ENCODE measurements around the gene RPN2.

RPN2 gene

DNA sequence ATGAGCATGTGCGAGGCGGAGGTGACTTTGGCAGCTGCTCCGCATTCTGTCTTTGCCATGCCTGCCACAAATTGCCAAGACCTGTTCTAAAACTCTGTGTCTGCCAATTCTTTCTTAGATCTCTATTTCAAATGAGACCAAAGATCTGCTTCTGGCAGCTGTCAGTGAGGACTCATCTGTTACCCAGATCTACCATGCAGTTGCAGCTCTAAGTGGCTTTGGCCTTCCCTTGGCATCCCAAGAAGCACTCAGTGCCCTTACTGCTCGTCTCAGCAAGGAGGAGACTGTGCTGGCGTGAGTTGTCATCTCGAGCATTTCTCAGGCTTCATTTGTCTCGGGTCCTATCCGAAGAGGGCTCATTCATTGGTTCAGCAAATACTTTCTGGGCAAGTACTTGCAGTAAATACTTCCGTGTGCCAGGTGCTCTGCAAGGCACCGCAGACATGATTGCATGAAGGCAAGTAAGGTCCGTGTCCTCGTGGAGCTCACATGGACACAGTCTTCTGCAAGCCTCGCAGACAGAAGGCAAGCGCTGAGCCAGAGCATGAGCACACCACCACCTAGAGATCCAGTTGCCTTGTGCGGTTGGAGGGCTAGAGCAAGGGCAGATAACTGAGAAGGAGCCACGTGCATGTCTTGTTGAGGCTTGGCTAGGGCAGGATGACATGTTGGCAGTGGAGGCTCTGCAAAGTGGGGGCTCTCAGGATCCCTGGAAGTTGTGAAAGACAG lies 20.0 kb downstream of the RPN2 start:
- H3K9me2 ChIP-seq (replicated peaks; ENCODE audit: insufficient read depth, low read length) = no peaks in the 10 kb centered on the region
- no peaks in the 10 kb centered on the region for H3K27me3 ChIP-seq (ENCODE audit: low read length)
- peaks cover 46% of the 10 kb centered on the region for H3K79me2 ChIP-seq (ENCODE audit: insufficient read depth, low read length)
- no peak overlapping the region for H3K9ac ChIP-seq (ENCODE audit: low read length)
- H3K36me3 ChIP-seq (ENCODE audit: low read length) = peaks cover 21% of the 10 kb centered on the region; the same call in 1 of the 2 replicates
- no peaks in the 10 kb centered on the region for H3K9me3 ChIP-seq (ENCODE audit: insufficient read depth, low read length)
- no peak overlapping the region for H2AFZ ChIP-seq (ENCODE audit: low read depth, low read length, severe bottlenecking)
- no peak overlapping the region for H3K4me2 ChIP-seq (ENCODE audit: low read depth, low read length, poor library complexity, severe bottlenecking)
- no peak overlapping the region for H3K4me3 ChIP-seq (ENCODE audit: insufficient read depth, low read length, poor library complexity, severe bottlenecking)
- H3F3A ChIP-seq (ENCODE audit: insufficient read depth) = peaks cover 9% of the 10 kb centered on the region; the same call in 1 of the 2 replicates
- H4K20me1 ChIP-seq (ENCODE audit: low read depth, low read length) = no peaks in the 10 kb centered on the region; the same call in 1 of the 2 replicates
- no peak overlapping the region for H3K27ac ChIP-seq (ENCODE audit: low read depth, low read length)
- no peak for TF ChIP-seq EZH2phosphoT487 (conservative IDR thresholded peaks at IDR 0.05; ENCODE audit: low read length)
- TF ChIP-seq, protein P1, sequence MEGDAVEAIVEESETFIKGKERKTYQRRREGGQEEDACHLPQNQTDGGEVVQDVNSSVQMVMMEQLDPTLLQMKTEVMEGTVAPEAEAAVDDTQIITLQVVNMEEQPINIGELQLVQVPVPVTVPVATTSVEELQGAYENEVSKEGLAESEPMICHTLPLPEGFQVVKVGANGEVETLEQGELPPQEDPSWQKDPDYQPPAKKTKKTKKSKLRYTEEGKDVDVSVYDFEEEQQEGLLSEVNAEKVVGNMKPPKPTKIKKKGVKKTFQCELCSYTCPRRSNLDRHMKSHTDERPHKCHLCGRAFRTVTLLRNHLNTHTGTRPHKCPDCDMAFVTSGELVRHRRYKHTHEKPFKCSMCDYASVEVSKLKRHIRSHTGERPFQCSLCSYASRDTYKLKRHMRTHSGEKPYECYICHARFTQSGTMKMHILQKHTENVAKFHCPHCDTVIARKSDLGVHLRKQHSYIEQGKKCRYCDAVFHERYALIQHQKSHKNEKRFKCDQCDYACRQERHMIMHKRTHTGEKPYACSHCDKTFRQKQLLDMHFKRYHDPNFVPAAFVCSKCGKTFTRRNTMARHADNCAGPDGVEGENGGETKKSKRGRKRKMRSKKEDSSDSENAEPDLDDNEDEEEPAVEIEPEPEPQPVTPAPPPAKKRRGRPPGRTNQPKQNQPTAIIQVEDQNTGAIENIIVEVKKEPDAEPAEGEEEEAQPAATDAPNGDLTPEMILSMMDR (IDR thresholded peaks at IDR 0.05; ENCODE audit: insufficient read depth, low read length, poor library complexity, severe bottlenecking) = no peak

DNA sequence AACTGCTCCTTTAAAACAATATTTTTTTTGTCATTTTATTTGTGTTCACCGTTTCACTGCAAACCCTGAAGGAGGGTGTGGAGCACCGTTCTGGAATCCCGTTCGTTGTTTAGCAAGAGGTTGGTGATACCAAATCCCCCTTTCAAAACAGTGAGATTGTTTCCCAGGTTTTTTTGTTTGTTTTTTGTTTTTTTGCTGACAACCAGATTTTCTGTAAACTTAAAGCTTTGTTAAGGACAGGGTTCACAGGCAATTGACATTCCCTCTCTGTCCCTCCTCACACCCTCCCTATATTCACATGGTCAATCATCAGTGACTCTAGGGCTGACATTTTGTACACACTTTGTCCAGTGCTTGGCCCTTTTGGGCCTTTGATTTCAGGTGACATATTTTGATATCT lies 21.2 kb downstream of the RPN2 start:
- no peak overlapping the region for H3K9ac ChIP-seq (ENCODE audit: low read length)
- H3K27ac ChIP-seq (ENCODE audit: low read depth, low read length) = no peak overlapping the region
- H3K9me3 ChIP-seq (ENCODE audit: insufficient read depth, low read length) = no peaks in the 10 kb centered on the region
- H2AFZ ChIP-seq (ENCODE audit: low read depth, low read length, severe bottlenecking) = no peak overlapping the region
- H4K20me1 ChIP-seq (ENCODE audit: low read depth, low read length) = no peaks in the 10 kb centered on the region; the same call in 1 of the 2 replicates
- no peaks in the 10 kb centered on the region for H3K9me2 ChIP-seq (replicated peaks; ENCODE audit: insufficient read depth, low read length)
- H3K36me3 ChIP-seq (ENCODE audit: low read length) = peaks cover 28% of the 10 kb centered on the region; the same call in 1 of the 2 replicates
- no peak for TF ChIP-seq EZH2phosphoT487 (conservative IDR thresholded peaks at IDR 0.05; ENCODE audit: low read length)
- TF ChIP-seq, protein P1 (IDR thresholded peaks at IDR 0.05; ENCODE audit: insufficient read depth, low read length, poor library complexity, severe bottlenecking) = no peak
- H3K27me3 ChIP-seq (ENCODE audit: low read length) = no peaks in the 10 kb centered on the region
- no peak overlapping the region for H3K4me2 ChIP-seq (ENCODE audit: low read depth, low read length, poor library complexity, severe bottlenecking)
- H3K4me3 ChIP-seq (ENCODE audit: insufficient read depth, low read length, poor library complexity, severe bottlenecking) = no peak overlapping the region
- H3F3A ChIP-seq (ENCODE audit: insufficient read depth) = peaks cover 6% of the 10 kb centered on the region; the same call in 1 of the 2 replicates
- peaks cover 37% of the 10 kb centered on the region for H3K79me2 ChIP-seq (ENCODE audit: insufficient read depth, low read length)

DNA sequence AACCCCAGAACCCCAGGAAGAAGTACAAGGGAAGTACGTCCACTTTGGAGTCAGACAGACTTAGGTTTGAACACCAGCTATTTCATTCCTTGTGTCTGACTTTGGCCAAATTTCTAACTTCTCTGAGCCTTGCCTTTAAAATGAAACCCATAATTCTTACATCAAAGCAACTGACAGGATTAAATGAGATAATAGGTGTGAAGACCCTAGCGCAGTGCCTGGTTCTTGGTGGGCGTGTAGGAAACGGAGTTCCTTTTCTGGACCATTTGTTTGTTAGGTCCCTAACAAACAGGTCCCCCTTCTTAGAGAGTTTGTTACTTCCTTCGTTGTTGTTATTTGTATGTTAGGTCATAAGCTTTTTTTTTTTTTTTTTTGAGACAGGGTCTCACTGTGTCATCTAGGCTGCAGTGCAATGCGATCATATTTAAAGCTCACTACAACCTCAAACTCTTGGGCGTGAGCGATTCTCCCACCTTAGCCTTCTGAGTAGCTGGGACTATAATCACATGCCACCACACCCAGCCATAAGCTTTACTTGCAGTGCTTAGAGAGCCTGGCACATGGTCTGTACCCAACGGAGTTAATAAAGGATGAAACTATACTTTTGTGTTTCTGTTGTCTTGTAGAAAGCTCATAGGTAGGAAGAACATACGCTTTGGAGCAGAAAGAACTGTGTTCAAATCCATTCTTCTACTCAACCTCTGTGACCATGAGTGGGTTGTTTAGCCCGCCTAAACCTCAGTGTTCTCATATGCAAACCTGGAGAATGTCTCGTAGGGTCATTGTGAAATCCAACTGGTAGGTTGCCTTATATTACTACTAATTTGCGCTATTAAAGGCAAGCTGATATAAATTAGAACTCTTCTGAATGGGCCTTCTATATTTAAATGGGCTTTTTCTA lies 22.0 kb downstream of the RPN2 start:
- H3K79me2 ChIP-seq (ENCODE audit: insufficient read depth, low read length) = peaks cover 31% of the 10 kb centered on the region
- H3K27me3 ChIP-seq (ENCODE audit: low read length) = no peaks in the 10 kb centered on the region
- no peak overlapping the region for H3K9ac ChIP-seq (ENCODE audit: low read length)
- H3K9me3 ChIP-seq (ENCODE audit: insufficient read depth, low read length) = no peaks in the 10 kb centered on the region
- H4K20me1 ChIP-seq (ENCODE audit: low read depth, low read length) = no peaks in the 10 kb centered on the region; the same call in 1 of the 2 replicates
- H2AFZ ChIP-seq (ENCODE audit: low read depth, low read length, severe bottlenecking) = no peak overlapping the region
- no peak for TF ChIP-seq EZH2phosphoT487 (conservative IDR thresholded peaks at IDR 0.05; ENCODE audit: low read length)
- TF ChIP-seq, protein P1 (IDR thresholded peaks at IDR 0.05; ENCODE audit: insufficient read depth, low read length, poor library complexity, severe bottlenecking) = no peak
- H3K4me2 ChIP-seq (ENCODE audit: low read depth, low read length, poor library complexity, severe bottlenecking) = no peak overlapping the region
- 0 out of 2 replicates have a peak, but pooled peaks cover 6% of the 10 kb centered on the region for H3F3A ChIP-seq (ENCODE audit: insufficient read depth)
- no peaks in the 10 kb centered on the region for H3K9me2 ChIP-seq (replicated peaks; ENCODE audit: insufficient read depth, low read length)
- H3K4me3 ChIP-seq (ENCODE audit: insufficient read depth, low read length, poor library complexity, severe bottlenecking) = no peak overlapping the region
- H3K36me3 ChIP-seq (ENCODE audit: low read length) = peaks cover 29% of the 10 kb centered on the region; the same call in 1 of the 2 replicates
- no peak overlapping the region for H3K27ac ChIP-seq (ENCODE audit: low read depth, low read length)

All from SU-DHL-6 (cell line).